Kasumi-1 (cell line): ENCODE results near the gene MAPRE3.

Experiments used
- DNase-seq, 2 experiments: peaks; one replicate each; lab custom pipeline; 2025; lab: John Stamatoyannopoulos, UW

Gene MAPRE3

DNA sequence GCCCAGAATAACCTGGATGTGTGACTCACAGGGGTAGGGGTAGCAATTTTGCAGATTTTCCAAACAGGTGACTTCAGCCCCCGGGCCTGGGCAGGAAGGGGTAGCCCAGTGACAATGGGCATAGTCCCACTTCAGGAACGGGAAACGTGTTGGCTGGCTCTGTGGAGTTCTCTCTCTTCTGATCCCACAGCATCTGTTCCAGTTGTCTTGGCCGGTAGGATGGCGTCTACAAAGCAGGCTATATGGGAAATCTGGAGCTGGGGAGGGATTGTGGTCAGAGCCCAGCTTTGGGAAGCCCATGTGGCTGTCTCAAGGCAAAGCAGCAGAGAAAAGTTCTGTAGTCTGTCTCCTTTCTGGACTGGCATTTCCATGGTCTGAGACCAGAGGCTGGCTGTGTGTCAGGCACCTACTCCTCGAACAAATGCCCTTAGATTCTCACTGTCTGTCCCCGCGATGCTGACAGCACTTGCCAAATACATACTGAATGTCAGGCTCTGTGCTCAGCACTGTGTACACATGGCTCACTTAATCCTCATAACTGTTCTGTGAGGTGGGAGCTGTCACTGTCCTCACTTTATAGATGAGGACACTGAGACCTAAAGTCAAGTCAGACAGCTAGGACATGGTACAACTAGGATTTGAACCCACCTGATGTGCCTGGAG is 44.5 kb downstream of the MAPRE3 start:
- no peak for DNase-seq

DNA sequence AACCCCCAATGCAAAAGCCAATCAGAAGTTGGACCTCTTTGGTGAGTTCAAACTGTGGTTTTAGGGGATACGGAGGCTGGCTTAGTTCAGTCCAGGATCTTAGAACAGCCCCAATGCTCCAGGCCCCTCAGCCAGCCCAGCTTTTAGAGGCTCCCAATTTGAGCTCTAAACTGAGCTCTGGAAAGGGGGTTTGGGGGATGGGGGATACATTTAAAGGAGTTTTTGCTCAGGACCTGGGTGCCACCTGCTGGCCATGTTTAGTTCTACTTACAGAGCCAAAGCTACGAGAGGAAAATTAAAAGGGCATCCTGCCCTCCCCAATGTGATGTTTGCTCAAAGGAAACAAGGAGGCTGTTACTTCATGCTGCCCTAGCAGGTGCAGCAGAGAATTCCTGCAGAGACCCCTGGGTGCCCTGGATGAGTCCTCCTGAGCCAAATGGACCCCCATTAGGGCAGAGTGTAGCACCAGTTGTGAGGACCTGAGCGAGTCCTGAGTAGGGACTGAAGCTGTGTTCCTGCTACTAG is 46.4 kb downstream of the MAPRE3 start:
- DNase-seq, result peak; percentile 53 to 77

DNA sequence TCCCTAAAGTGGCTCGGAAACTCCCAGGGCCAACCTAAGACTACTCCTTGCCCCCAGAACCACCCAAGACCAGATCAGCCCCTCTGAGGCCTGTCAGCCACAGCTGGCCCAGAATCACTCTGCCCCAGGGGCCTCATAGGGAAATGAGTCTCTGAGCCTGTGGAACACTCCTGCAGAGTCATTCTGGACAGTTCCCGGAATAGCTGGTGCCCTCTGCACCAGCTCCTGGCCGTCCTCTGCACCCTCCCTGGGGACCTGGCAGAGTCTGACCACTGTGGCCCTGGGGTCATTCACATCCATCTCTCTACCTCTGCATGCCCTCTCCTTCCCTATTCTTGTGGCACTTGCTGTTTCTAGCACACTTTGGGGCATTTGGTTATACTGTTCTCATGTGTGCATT is 47.7 kb downstream of the MAPRE3 start:
- no peak for DNase-seq

DNA sequence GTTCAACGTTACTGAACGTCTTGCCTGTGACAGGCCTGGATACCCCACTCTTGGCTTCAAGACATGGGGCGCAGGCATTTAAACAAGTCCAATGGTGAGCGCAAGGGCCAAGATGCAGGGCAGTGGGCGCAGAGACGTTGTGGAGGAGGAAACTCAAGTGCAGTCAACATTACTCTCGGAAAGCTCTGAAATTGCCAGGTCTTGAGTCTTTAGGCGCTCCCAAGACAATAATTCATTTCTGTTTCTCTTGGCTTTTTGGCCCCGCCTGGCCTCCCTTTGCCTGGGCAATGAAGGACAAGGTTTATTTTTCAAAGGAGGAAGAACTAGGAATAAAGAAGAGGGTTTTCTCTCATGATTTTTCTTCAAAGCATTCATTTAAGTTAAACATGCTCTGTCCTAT is 49.0 kb downstream of the MAPRE3 start:
- no peak for DNase-seq

DNA sequence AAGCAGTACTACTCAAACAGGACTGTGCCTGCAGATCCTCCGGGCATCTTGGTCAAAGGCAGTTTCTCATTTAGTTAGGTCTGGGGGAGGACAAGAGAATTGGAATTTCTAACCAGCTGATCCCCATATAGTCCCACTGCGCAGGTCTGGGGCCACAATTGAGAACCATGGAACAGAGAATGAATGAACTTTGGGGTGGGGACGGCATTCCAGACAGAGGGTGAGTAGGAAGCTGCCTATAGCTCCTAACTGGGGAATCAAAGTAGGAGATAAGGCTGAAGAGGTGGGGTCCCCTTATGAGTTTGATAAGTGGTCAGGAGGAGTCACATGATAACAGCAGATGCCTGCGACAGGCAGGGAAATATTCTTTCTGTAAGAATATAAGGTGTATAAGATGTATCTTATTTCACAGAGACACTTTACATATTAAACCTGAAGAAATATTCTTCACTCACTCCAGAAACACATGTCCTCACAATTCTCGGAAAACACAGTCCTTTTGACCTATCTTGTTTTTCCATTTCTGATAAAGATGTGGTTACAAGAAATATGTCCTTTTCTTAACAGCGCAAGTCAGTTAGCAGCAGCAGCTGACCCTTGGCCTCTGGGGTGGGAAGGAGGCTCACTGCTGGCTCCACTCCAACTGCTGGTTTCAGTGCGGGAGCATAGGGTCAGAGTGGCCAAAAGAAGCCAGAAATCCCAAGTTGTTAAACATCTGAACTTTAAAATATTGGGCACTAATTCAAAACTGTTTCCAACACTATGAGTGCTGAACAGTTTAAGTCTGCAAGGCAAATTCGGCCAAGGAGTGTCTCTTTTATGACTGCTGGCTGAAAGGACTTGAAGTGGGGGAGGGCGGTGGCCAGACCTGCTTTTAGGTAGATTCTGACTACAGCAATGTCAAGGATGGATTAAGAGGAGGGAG is 49.8 kb downstream of the MAPRE3 start:
- DNase-seq, result no peak

DNA sequence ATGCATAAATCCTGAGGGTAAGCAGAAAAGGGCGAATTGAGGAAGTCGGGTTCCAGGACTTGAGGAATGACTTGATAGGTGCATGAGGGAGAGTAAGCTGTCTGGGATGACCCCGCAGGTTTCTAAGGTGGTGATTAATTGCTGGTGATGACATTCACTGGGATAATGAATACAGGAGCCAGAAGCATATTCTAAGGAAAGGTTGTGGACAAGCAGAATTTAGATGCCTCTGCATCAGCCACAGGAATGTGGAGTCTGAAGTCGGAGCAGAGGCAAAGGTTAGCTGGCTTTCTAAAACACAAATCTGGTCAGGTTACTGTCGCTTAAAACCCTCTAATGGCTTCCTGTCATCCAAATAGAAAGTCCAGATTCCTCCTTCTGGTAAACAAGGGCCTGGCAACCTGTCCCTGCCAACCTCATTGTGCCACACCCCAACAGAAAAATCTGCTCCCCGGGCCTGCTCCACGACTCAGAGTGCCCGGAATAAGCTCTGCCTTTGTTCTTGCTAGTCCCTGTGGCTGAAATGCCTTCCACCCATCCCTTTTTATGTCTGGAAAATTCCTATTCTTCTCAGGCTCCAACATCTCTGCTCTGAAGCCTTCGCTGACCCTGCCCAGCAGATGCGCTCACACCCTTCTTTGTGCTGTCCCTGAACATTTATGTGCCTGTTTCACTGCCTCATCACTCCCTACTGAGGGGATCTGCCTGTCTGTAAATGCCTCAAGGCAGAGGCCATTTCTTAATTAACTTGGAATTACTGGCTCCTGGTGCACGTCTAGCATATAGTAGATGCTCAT is 51.0 kb downstream of the MAPRE3 start:
- no peak for DNase-seq

DNA sequence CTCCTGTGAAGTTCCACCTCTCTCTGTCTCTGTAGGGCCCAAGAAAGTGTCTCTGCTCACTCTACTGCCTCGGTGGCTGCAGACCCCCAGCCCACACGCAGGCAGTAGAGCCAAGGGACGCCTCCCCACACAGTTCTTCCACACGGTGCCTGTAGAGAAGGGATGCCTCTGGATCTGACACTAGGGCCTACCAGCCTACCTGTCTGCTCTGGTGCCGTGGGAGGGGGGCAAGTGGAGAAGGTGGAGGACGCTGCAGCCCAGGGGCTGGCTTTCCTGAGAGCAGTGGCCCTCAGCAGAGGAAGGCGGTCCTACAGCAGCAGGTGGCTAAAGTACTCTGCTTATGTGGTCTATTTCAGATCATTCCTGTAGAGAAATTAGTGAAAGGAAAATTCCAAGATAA is 53.3 kb downstream of the MAPRE3 start:
- no peak for DNase-seq

DNA sequence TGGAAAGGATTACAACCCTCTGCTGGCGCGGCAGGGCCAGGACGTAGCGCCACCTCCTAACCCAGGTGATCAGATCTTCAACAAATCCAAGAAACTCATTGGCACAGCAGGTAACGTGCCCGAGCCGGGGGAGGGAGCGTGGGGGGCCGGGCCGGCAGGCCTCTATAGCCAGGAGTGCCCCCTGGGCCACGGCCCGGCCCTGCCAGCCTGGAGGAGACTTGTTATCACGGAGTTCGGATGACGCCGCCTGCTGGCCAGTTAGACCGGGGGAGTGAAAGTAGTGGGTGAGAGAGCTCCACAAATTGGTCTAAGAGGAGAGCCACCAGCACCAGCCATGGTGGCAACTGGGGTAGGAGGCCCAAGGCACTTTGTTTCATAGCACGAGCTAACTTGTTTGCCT is 53.8 kb downstream of the MAPRE3 start:
- DNase-seq, result no peak

DNA sequence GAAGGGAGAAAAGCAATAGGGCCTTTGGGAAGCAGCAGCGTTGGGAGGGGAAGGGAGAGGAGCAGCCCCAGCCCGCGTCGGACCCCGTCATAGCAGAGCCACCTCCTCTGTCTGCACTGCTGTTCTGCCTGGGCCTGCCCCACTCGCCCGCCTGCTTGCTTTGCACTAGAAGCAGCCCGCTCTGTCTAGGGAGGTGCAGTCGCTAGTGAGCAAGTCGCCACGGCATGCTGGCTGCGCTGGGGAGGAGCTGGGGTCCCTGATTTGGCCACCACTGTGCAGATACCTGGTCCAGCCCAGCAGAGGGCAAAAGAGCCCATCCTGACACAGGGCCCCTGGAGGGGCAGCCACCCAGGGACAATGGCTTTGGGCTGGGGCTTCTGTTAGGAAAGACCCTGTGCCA is 54.4 kb downstream of the MAPRE3 start:
- DNase-seq, result no peak

DNA sequence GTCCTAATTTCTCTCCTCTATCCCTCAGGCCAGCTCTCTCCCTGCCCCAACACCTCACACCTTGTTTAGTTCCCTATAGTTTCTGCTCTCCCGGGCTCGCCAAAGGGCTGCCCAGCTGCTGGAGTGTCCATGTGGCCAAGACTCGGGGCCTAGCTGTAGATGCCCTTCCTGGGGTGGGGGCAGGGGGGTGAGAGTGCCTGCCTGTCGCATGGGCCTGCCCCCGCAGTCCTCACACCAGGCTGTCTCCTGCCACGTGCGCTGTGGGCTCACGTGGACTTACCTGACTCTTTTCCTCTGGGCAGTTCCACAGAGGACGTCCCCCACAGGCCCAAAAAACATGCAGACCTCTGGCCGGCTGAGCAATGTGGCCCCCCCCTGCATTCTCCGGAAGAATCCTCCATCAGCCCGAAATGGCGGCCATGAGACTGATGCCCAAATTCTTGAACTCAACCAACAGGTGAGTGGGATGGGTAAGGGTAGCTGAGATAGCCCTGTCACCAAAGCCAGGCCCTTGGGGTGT is 54.9 kb downstream of the MAPRE3 start:
- no peak for DNase-seq

DNA sequence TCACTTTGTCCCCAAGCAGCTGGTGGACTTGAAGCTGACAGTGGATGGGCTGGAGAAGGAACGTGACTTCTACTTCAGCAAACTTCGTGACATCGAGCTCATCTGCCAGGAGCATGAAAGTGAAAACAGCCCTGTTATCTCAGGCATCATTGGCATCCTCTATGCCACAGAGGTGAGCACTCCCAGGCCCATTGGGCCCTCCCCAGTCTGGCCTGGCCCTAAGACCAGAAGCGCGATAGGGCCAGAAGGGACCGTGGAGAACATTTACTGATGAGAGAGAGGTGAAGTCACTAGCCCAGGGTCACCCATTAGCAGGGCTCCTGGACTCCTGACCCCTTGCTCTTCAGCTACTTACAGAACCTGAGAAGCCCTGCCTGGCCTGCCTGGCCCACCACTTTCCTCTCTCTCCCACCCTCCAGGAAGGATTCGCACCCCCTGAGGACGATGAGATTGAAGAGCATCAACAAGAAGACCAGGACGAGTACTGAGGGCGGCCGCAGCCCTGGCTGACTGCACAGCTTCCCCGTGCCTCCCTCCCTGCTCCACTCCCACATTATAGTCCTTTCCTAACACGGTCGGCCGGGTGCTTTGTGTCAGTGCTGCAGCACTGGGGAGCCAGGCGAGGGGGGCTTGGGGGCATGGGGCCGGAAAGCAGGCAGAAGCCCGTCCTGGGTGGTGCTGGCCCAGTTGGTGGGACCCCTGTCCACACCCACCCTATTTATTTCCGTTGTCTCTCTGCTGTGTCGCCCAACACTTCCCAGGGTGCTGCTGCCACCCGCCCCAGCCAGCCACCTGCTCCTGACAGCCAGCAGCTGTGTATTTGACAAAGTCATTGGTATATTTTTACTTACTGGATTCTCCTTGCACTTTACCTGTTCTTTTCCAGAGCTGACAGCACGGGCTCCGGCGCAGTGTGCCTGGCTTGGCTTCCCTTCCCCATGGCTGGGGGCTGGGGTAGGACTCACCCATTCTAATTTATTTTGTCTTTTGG is 55.7 kb downstream of the MAPRE3 start:
- DNase-seq, result no peak

DNA sequence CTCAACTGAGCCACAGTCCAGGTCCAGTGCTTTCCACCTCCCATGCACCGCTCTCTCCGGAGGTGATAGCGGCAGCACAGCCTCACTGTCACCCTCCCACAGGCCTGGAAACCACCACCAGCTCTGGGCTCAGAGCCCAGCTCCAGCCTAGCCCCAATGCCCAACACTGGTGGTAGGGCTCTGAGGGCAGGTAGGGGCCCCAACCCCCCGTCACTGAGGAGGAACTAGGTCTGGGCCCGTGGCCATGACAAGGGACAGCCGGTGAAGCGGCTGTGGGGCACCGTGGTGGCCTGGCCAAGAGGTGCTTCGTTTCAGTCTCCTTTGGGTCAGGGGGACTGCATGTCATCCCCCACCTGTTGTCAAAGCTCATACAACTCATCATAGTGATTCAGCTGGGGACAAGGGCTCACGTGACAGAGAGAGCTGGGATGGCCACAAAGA is 56.8 kb downstream of the MAPRE3 start:
- DNase-seq, result no peak

DNA sequence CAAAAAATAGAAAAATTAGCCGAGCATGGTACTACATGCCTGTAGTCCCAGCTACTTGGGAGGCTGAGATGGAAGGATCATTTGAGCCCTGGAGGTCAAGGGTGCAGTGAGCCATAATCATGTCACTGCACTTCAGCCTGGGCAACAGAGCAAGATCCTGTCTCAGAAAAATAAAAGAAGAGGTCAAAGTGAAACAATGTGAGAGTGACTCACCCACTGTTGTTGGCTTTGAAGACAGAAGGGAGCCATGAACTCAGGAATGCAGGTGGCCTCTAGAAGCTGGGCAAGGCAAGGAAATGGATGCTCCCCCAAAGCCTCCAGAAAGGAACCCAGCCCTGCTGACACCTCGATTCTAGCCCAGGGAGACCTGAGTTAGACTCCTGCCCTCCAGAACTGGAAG is 58.6 kb downstream of the MAPRE3 start:
- no peak for DNase-seq

DNA sequence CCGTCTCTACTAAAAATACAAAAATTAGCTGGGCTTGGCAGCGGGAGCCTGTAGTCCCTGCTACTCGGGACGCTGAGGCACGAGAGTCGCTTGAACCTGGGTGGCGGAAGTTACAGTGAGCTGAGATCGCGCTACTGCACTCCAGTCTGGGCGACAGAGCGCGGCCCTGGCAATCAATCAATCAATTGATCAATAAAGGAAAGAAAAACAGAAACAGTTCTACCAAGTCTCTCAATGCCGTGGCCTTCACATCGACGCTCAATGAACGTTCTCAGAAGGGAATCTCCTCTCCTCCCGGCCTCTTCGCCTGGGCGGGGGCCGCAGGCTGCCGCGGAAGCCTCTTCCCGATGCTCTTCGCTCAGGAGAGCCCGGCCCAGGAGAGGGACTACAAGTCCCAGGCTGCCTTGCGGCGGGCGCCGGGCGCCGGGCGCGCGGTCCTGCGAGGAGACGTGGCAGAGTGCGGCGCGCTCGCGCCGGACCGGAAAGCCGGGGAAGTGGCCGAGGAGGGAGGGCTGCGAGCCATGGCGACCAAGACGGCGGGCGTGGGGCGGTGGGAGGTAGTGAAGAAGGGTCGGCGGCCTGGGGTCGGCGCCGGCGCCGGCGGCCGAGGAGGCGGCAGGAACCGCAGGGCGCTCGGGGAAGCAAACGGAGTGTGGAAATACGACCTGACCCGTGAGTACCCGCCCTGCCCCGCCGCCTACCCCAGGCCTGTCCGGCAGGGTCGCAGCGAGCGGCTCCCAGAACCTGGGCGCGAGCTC is 62.2 kb downstream of the MAPRE3 start, which contains the start of gene TMEM214:
Gene TMEM214, plus strand, starts transcription at position 471 of the 758 bp plus-strand sequence. Its CDS starts 51 bp downstream, at position 522.
- peak; percentile 73 to 75 for DNase-seq

DNA sequence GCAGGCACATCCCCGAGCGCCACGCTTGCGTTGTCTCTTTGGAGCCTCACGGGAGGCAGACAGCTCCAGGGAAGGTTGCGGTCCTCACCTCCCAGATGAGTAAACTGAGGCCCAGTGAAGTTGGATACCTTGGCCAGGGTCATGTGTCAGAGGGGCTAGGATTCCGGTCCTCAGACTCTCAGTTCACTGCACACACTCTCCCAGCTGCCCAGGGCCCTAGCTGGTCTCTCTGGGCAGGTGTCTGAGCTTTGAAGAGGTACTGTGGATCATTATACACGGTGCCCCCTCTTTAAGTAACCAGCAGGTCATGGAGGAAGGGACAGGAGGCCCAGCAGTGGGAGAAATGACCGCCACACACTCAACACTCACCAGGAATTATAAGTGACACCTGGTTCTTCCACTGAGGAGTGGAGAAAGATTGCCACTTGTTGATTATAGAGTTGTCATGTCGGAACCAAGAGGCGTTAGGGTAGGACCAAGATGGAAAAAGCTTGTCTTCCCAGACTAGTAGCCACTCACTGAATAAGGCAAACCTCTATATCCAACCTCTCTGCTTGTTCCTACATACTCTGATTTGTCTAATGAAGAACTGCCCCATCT is 62.9 kb downstream of the MAPRE3 start:
- DNase-seq, result no peak

DNA sequence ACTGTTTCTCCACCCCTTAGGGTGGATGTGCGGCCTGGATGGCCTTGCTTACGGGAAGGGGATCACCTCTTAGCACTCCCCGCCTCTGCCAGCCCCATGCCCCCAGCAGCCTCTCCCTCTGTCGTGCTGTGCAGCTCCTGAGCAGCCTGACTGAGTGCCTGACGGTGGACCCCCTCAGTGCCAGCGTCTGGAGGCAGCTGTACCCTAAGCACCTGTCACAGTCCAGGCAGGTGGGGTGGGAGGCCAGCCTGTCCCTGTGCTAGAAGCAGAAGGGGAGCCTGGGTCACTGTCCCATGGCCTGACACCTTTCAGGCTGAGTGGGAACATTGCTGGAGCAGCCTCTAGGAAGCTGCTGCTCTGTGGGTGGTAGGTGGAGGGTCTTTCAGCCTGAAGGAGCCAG is 67.6 kb downstream of the MAPRE3 start:
- DNase-seq, result no peak

DNA sequence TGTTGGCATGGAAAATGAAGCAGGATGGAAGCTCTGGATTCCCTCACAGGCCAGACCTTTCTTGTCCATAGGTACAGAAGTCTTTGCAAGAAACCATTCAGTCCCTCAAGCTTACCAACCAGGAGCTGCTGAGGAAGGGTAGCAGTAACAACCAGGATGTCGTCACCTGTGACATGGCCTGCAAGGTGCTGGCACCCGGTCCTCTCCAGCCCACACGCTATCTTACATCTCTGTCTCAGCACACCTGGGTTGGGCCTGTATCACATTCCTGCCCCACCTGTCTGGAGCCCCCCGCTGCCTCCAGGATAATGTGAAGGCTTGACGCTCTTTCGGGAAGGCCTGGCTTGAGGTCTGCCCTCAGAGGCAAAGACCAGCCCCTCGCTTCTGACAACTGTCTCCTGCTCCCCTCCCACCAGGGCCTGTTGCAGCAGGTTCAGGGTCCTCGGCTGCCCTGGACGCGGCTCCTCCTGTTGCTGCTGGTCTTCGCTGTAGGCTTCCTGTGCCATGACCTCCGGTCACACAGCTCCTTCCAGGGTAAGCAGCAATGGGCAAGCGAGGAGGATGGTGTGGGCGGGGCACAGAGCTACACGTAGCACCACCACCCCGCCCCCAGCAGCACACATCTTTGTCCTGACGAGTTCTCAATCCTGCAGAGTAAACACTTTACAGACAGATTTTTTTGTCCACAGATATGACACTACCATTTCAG is 68.3 kb downstream of the MAPRE3 start:
- no peak for DNase-seq

DNA sequence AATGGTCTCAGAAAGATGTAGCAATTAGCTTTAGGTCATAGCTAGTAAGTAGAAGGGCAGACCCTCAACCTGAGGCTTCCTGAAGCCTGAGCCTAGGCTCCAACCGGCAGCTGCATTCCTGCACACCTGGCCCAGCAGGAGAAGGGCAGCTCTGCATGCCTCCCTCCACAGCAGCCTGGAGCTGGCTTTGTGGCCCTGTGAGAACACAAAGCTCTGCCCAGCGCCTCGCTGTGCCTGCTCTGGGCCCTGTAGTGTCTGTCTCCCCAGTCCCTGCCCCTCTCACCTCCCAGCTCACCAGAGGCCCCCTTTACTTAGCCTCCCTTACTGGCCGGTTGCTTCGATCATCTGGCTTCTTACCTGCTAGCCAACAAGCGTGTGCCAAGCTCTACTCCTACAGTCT is 69.0 kb downstream of the MAPRE3 start:
- DNase-seq, result no peak

DNA sequence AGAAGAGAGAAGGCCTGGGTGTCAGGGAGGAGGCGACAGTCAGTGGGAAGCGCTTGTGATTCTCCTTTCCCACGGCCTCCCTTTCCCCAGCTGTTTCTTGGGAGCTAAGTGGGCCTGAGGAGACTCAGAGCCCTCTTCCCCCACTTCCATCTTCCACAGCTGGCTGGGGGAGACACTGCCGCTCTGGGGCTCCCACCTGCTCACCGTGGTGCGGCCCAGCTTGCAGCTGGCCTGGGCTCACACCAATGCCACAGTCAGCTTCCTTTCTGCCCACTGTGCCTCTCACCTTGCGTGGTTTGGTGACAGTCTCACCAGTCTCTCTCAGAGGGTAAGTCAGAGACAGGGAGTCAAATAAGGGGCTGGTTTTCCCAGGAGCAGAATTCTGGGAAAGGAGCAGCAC is 69.4 kb downstream of the MAPRE3 start:
- DNase-seq, result no peak
